Neural crest cell (in vitro differentiated cells): ENCODE data around the gene BPIFA1. TPM values are rescaled to one million over a fixed set of nuclear protein-coding genes. Genes with fewer than 3 reads are reported as not detected.

Experiments used
- DNase-seq: peaks from one replicate; pipeline ENCODE4 v3.0.0; 2021; ENCODE audit warnings: low read depth, mixed read lengths, low spot score
- H3K27ac Mint-ChIP-seq: one replicate; pipeline ENCODE4 v1.8.0; 2021; ENCODE audit warnings: mild to moderate bottlenecking, mixed read lengths; ENCODE audit not compliant: unreplicated experiment
- H3K27me3 Mint-ChIP-seq: 2 replicates; pipeline ENCODE4 v1.8.0; 2021; ENCODE audit warnings: low read depth, mild to moderate bottlenecking, mixed read lengths
- H3K36me3 Mint-ChIP-seq: 2 replicates; pipeline ENCODE4 v1.8.0; 2021; ENCODE audit warnings: low read depth, mild to moderate bottlenecking, mixed read lengths
- H3K4me1 Mint-ChIP-seq: 2 replicates; pipeline ENCODE4 v1.8.0; 2021; ENCODE audit warnings: mixed read lengths
- H3K4me3 Mint-ChIP-seq: one replicate; pipeline ENCODE4 v1.8.0; 2021; ENCODE audit warnings: mild to moderate bottlenecking, mixed read lengths
- H3K9me3 Mint-ChIP-seq: 2 replicates; pipeline ENCODE4 v1.8.0; 2021; ENCODE audit warnings: mixed read lengths
- CTCF ChIP-seq: fragments of 200-600 bp; sonication (generic); conservative IDR thresholded peaks from 2 replicates; pipeline ENCODE4 v1.5.0; 2021; ENCODE audit warnings: antibody characterized with exemption, mild to moderate bottlenecking
- total RNA-seq: library from RNA; stranded (reverse); gene quantifications from 2 replicates; pipeline ENCODE4 v1.2.1, GENCODE V29; 2021

BPIFA1 gene
- total RNA-seq, 1 donor from 2014 or later = not detected

DNA sequence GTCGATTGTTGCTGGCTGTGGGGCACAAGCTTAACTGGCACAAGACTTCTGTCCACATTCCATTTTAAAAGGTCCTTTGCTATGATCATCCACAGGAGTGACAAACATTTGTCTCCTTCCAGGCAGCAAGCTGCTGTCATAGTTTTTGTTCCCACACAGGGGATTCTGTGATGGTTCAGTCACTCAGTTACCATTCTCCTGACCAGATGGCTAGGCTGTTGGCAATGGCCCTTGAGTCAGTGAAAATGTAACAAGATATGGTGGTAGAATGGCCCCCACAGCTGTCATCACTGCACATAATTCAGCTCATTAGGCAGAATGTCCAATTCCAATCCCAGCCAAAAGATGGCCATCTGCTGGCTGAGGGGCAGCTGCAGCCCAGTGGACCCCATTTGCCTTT lies 13.7 kb downstream of the BPIFA1 start:
- peaks cover 2% of the 10 kb centered on the region for H3K27me3 Mint-ChIP-seq
- TF ChIP-seq CTCF = no peak
- no peak overlapping the region for H3K4me3 Mint-ChIP-seq
- H3K36me3 Mint-ChIP-seq = no peaks in the 10 kb centered on the region
- no peak overlapping the region for H3K27ac Mint-ChIP-seq
- no peaks in the 10 kb centered on the region for H3K4me1 Mint-ChIP-seq
- DNase-seq = no peak
- no peaks in the 10 kb centered on the region for H3K9me3 Mint-ChIP-seq

DNA sequence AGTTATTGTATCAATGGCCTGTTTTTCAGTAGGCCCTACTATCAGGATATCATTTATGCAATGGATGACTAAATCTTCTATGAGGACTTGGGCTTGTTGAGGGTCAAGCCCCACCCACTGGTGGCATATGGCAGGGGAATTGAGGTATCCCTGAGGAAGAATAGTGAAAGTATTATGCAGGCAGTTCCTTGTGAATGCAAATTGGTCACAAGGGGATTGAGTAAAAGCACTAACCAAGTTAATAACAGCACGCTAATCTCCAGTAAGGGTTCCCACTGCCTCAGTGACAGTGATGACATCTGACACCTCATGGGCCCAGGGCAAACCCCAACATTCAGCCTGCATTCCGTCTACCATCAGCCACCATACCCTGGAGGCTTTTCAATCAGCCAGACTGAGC lies 14.9 kb downstream of the BPIFA1 start:
- no peaks in the 10 kb centered on the region for H3K4me1 Mint-ChIP-seq
- H3K9me3 Mint-ChIP-seq = no peaks in the 10 kb centered on the region
- no peak for DNase-seq
- no peak overlapping the region for H3K4me3 Mint-ChIP-seq
- no peaks in the 10 kb centered on the region for H3K36me3 Mint-ChIP-seq
- no peak for TF ChIP-seq CTCF
- H3K27me3 Mint-ChIP-seq = peaks cover 9% of the 10 kb centered on the region
- no peak overlapping the region for H3K27ac Mint-ChIP-seq

- Mint-ChIP-seq H3K27ac (no peak overlapping the region), H3K4me3 (no peak overlapping the region), H3K9me3 (no peaks in the 10 kb centered on the region), H3K36me3 (no peaks in the 10 kb centered on the region), H3K4me1 (no peaks in the 10 kb centered on the region), H3K27me3 (peaks cover 14% of the 10 kb centered on the region)
- no peak for DNase-seq
- no peak for TF ChIP-seq CTCF
Observed at GRCh38 chr20:33251496-33251895, 15.7 kb downstream of the BPIFA1 start.

DNA sequence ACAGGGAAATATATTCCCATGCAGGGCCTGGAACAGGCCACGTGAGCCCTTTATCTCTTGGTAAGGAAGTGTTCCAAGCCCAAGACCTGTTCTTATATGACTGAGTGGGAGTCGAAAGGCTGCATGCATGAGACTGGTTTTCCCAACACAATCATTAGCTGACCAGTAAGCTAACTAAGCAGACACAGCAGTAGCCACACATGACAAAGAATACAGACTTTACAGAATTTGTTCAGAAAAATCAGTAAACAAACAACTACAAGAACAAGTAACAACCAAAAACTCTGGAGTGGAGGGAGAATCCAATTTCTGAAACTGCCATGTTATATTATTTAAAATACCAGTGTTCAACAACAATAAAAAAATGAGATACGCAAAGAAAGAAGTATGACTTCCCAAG lies 16.7 kb downstream of the BPIFA1 start:
- DNase-seq = no peak
- Mint-ChIP-seq H3K9me3 (no peaks in the 10 kb centered on the region), H3K4me3 (no peak overlapping the region), H3K27me3 (peaks cover 18% of the 10 kb centered on the region), H3K27ac (peak overlapping the region; percentile 24), H3K36me3 (no peaks in the 10 kb centered on the region), H3K4me1 (no peaks in the 10 kb centered on the region)
- TF ChIP-seq CTCF = no peak

DNA sequence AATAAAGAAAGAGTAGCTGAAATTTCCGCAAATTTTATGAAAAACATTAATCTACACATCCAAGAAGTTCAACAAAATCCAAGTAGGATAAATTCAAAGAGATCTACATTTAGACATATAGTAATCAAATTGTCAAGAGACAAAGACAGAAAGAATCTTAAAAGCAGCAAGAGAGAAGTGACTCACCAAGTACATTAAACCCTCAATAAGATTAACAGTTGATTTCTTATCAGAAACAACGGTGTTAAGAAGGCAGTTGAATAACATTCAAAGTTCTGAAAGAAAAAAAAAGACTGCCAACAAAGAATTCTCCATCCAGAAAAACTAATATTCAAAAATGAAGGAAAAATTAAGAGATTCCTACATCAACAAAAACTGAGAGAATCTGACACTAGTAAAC lies 19.2 kb downstream of the BPIFA1 start:
- Mint-ChIP-seq H3K27ac (no peak overlapping the region), H3K4me3 (no peak overlapping the region), H3K27me3 (peaks cover 18% of the 10 kb centered on the region), H3K36me3 (no peaks in the 10 kb centered on the region), H3K9me3 (no peaks in the 10 kb centered on the region), H3K4me1 (no peaks in the 10 kb centered on the region)
- no peak for DNase-seq
- no peak for TF ChIP-seq CTCF

GRCh38 chr20:33257237-33257636 lies 21.4 kb downstream of the BPIFA1 start:
- TF ChIP-seq CTCF = no peak
- Mint-ChIP-seq H3K9me3 (no peaks in the 10 kb centered on the region), H3K27ac (no peak overlapping the region), H3K4me3 (no peak overlapping the region), H3K36me3 (no peaks in the 10 kb centered on the region), H3K4me1 (no peaks in the 10 kb centered on the region), H3K27me3 (peaks cover 25% of the 10 kb centered on the region)
- DNase-seq = no peak
